ENCODE data around the gene CST1.

Gene CST1

GRCh38 chr20:23700931-23701330 is 49.8 kb downstream of the CST1 start:
- DNase-seq = no peak

- no peak for DNase-seq
These were observed 52.8 kb downstream of the CST1 start for GRCh38 chr20:23697947-23698346.
